ENCODE measurements around the gene MACROD2.

MACROD2 gene

DNA sequence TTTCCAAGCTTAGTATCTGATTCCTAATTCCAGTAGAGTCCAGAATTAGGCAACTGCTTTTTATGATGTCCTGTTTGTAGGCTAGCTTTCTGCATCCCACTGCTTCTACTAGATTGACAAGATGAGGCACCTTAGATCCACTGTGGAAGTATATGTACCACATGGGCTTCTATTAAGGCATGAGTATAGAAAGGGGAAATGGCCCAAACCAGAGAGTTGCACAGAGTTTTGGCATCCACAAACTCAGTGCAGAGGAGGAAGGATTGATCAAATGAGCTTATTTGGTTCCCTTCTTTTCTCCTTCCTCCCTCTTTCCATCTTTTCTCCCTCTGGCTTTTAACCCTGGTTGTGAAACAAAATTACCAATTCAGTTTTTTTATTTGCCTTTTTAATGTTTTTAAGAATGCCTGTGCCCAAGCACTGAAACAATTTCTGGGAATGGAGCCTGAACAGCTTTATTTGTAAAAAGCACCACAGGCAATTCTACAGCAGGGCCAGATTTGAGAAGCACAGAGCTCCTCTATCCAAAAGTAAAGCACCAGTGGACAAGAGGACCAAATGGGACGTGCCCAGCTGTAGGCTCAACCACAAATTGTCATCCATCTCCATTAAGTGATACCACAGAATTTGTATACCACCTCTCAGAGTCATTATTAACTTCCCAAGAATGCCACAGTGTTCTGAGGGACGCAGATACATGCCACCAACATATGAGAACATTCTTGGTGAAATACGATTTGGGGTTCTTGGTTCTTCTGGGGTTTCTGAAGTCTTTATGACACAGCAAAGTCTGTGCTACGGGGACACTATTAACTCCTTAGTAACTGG, 1608.9 kb downstream of the MACROD2 start:
- no peak for TF ChIP-seq CTCF (IDR thresholded peaks at IDR 0.05; ENCODE audit: control insufficient read depth, insufficient read depth, low read depth, low read length, missing control alignments)
- H3K4me3 ChIP-seq (ENCODE audit: control insufficient read depth, low read depth, low read length) = no peak overlapping the region
- no peak for DNase-seq (ENCODE audit: low read depth)

DNA sequence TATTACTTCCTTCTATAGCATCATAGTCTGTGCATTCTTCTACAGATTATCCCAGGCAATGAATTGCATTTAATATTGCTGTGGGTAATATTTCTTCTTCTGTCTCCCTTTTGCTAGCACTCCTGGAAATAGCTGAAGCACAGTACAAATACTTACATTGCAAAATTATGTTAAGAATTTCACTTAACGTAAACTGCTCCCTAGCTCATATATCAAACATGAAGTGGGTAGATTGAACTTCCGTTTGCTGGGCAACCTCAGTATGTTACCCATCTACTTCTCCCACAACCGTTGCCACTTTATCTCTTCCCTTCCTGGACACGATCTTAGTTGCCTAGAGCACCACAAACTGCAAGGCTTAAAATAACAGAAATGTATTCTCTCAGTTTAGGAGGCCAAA, 1614.6 kb downstream of the MACROD2 start:
- no peak overlapping the region for H3K4me3 ChIP-seq (ENCODE audit: control insufficient read depth, low read depth, low read length)
- TF ChIP-seq CTCF (IDR thresholded peaks at IDR 0.05; ENCODE audit: control insufficient read depth, insufficient read depth, low read depth, low read length, missing control alignments) = no peak
- no peak for DNase-seq (ENCODE audit: low read depth)

GRCh38 chr20:15610787-15611186, 1615.5 kb downstream of the MACROD2 start:
- no peak overlapping the region for H3K4me3 ChIP-seq (ENCODE audit: control insufficient read depth, low read depth, low read length)
- DNase-seq (ENCODE audit: low read depth) = no peak
- TF ChIP-seq CTCF (IDR thresholded peaks at IDR 0.05; ENCODE audit: control insufficient read depth, insufficient read depth, low read depth, low read length, missing control alignments) = no peak

DNA sequence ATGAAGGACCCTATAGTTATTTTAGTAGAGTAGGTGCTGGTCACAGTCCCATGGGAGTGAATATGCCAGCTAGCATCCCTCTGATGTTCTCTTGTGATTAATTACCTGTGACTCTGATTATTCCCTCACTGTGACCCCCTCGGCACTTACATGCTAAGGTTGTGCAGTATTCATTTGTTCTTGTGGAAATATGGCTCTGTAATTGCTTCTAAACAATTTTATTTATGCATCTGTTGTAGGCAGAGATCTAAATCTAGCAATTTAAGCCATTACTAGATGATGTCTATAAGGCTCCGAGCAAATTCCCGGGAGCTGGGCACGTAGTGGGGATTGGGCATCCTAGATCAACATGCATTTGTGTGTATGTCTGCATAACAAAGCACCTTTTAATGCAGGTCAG, 1616.2 kb downstream of the MACROD2 start:
- no peak for TF ChIP-seq CTCF (IDR thresholded peaks at IDR 0.05; ENCODE audit: control insufficient read depth, insufficient read depth, low read depth, low read length, missing control alignments)
- H3K4me3 ChIP-seq (ENCODE audit: control insufficient read depth, low read depth, low read length) = no peak overlapping the region
- no peak for DNase-seq (ENCODE audit: low read depth)

DNA sequence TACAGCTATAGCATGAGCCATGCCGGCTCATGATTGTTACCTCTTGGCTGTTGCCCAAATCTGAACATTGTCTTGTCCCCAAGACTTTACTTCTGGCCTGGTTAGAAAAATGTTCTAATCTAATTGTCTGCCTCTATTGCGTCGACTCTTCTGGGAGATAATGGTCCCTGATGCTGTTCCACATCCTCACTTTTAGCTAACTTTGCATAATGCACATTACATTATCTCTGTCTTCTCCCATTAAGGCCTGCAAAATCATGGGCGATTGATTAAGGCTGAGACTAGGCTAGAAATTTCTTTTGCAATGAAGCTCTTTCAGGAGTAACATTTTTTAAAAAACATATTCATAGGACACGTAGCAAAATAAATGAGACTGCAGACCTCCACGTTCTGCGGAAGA, 1616.9 kb downstream of the MACROD2 start:
- TF ChIP-seq CTCF (IDR thresholded peaks at IDR 0.05; ENCODE audit: control insufficient read depth, insufficient read depth, low read depth, low read length, missing control alignments) = no peak
- DNase-seq (ENCODE audit: low read depth) = no peak
- no peak overlapping the region for H3K4me3 ChIP-seq (ENCODE audit: control insufficient read depth, low read depth, low read length)

DNA sequence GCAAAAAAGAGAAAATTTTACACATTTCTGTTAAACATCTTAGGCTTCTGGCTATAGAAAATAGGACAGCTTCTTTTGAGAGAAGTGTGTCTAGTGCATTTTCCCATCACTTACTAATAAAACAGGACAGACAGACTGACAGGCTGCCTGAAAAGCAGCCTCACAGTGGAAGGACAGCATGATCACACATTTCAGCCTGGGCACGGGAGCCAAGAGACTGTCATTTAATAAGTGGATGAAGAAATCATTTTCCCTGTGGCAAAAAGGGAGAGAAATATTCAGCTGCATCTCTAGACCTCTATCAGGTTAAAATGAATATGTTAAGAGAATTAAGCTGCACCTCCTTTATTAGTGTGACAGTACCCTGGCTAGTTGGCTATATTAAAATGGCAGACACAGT, 1617.5 kb downstream of the MACROD2 start:
- no peak for DNase-seq (ENCODE audit: low read depth)
- TF ChIP-seq CTCF (IDR thresholded peaks at IDR 0.05; ENCODE audit: control insufficient read depth, insufficient read depth, low read depth, low read length, missing control alignments) = no peak
- H3K4me3 ChIP-seq (ENCODE audit: control insufficient read depth, low read depth, low read length) = no peak overlapping the region
